Fibroblast of skin of abdomen (primary cell): ENCODE data around the gene CTAG1B.
"Not testable (repeated sequence)": the region's sequence is repeated elsewhere in the genome, so short reads cannot be mapped to it uniquely, and the experiment has no call there.

Experiments used
- DNase-seq: peaks from one replicate; pipeline ENCODE4 v3.0.0-alpha.2; 2013

CTAG1B gene

DNA sequence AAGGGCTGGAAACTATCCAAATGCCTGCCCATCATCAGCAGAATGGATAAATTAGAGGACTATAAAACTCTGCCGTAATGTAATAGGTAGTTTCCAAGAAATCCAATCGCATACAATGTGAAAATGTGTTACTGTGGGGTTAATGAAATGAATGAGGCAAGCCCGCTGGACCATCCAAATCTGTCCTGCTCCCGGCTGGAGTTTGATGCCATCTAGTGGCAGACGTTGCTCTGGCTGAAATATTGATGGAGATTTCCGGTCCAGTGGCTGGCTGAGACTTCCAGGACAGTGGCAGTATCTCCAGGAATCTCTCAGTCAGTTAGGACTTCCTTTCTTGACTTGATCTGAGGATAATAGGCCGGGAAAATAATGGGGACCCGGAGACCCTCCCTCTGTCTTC lies 36.1 kb downstream of the CTAG1B start:
- DNase-seq = not testable (repeated sequence)

GRCh38 chrX:154575076-154575475 lies 44.0 kb downstream of the CTAG1B start:
- not testable (repeated sequence) for DNase-seq

DNA sequence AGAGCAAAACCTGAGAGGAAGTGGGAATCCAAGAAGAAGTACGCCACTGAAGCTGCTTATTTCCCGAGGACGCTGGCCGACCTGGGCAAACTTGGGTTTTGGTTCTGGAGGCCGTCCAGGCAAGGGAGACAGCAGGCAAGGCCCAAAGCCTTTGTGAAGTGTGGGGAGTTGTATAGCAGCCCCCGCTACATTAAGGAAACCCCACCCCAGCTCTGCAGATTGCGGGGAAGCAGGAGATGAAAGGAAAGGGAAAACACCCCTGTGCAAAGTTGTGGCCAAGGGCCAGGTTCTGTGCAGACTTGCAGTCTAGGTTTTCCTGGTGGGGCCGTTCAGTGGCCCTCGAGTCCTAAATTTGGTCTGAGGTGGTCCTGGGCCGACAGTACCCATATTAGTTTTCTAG lies 46.0 kb downstream of the CTAG1B start:
- not testable (repeated sequence) for DNase-seq

GRCh38 chrX:154570361-154570760 lies 48.7 kb downstream of the CTAG1B start:
- not testable (repeated sequence) for DNase-seq
